GM18520 (cell line): ENCODE measurements around the gene ADGRG2.

Source experiments
- ATAC-seq: cut with Tn5 transposase; IDR thresholded peaks from one replicate; pipeline ENCODE4 v1.9.1; 2021; ENCODE audit not compliant: unreplicated experiment

ADGRG2 gene

GRCh38 chrX:18956303-18957032 is 165.8 kb downstream of the ADGRG2 start:
- no peak for ATAC-seq

GRCh38 chrX:18955676-18956075 is 166.6 kb downstream of the ADGRG2 start:
- ATAC-seq: no peak

- no peak for ATAC-seq
Measured at GRCh38 chrX:18951032-18951431, 171.2 kb downstream of the ADGRG2 start.

GRCh38 chrX:18949944-18950301 is 172.3 kb downstream of the ADGRG2 start:
- no peak for ATAC-seq

- ATAC-seq: no peak
Measured at GRCh38 chrX:18949291-18949943, 172.9 kb downstream of the ADGRG2 start.

GRCh38 chrX:18946611-18947010 is 175.7 kb downstream of the ADGRG2 start:
- no peak for ATAC-seq

GRCh38 chrX:18946157-18946556 is 176.1 kb downstream of the ADGRG2 start:
- ATAC-seq: no peak

- ATAC-seq: no peak
Measured at GRCh38 chrX:18945483-18945882, 176.8 kb downstream of the ADGRG2 start.

- no peak for ATAC-seq
Measured at GRCh38 chrX:18944482-18944881, 177.8 kb downstream of the ADGRG2 start.

GRCh38 chrX:18941896-18942295 is 180.4 kb downstream of the ADGRG2 start:
- no peak for ATAC-seq
